Fibroblast of skin of right quadriceps (primary cell): ENCODE measurements around the gene PCA3.
A peak's percentile ranks its signal among the peaks of the same experiment; 100 is the strongest.
"Not testable (repeated sequence)": the region's sequence is repeated elsewhere in the genome, so short reads cannot be mapped to it uniquely, and the experiment has no call there.

Source experiments
- DNase-seq: peaks from one replicate; pipeline ENCODE4 v3.0.0-alpha.2; 2013

The PCA3 gene

DNA sequence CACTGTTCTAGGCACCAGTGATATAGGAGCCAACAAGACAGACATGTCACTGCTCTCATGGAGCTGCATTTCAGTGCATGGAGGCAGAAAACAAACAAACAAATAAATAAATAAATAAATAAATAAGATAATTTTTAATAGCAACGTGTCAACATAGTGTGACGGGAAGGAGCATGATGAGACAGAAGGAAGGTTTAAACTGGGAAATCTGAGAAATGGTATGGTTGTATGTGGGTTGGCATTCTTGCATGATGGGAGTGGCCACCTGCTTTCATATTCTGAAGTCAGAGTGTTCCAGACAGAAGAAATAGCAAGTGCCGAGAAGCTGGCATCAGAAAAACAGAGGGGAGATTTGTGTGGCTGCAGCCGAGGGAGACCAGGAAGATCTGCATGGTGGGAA, at the start of gene PCA3:
PCA3 (plus strand) TSS at position 301 of the 400 bp plus-strand sequence.
- no peak for DNase-seq

DNA sequence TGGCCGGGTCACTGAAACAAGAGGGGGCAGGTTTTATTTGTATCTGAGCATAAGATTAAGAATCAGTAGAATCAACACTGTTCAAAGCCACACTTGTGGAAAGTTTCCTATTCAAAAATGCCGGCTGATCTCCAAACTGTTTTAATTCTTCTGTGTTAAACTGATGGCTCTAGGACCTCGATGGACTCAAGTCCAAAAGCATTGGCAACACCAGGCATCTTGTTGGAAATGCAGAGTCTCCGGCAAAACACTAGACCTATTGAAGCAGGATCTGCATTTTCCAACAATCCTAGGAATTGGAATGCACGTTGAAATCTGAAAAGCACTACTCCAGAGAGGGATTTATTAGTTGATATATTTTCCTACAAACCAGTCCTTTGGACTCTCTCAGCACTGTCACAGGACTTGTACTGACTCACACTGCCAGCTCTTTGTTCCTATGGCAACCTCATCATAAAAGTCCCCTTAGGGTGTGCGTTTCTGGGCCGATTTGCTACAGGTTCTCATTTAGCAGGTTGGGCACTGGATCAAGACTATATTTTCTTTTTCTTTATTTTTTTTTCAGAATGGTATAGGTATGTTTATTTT, 48.1 kb upstream of the PCA3 start:
- DNase-seq: no peak

DNA sequence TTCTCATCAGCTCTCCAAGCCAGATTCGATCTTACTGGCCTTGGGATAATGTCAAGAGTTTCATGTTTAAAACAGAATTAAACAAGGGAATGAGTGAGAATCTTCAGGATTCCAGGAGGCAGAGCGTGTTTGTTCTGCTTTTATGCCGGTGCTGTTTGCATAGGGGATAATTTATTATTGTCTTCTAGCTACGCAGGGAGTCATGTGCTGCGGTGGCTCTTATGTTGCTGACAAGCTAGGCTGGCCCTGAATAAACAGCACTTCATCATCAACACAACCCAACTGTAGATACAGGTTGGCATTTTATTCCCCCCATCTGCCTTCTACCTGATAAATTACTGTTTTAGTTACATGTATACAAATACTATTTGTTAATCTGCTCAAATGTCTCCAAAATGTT, 47.1 kb upstream of the PCA3 start:
- no peak for DNase-seq

DNA sequence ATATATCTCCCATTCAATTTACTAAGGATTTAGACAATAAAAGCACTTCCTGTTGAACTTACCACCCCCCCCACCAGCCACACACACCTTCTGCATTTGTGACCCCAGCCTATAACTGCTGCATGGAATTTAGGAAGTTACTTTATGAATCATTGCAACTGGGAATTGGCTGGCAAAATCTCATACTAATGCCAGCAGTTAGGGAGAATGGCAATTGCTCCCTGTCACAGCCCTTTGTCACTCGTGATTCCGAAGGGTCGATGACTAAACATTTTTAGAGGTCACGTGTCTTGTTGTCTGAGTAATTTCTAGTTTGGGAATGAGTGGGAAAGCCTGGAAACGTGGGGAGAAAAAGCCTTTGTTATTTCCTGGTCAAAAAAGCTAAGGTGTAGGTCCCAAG, 46.6 kb upstream of the PCA3 start:
- peak; percentile 11 for DNase-seq

DNA sequence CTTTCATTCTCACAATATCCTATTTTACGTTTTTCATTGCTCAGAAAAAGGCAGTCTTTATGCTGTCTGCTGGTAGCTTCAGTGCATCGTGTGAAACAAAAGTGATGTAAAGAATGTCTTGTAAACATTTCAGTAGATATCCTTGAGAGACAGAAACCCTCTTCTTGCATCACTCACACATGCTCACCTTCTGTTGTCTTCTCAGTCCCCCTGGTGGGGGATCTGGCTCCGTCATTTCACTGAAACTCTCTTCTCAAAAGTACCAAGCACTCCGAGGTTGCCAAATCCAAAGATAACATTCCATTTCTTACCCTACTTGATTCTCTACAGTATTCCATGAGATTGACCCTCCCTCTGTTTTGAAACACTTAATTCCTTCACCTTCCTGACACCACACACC, 46.1 kb upstream of the PCA3 start:
- DNase-seq: no peak

DNA sequence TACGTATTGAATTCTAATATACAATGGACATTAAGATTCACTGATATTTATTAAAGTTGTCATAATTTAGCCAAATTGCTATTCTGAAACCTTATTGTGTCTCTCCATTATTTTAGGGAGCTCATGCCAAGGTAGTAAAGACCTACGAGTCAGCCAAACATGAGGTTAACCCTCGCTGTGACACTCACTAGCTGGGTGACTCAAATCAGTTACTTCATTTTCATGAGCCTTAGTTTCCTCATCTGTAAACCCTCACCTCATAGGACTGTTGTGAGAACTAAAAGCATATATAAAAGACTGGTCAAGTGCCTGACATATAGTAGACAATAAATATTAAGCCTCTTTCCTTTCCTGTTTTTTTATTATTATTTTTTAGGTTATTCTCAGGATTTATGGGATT, 44.0 kb upstream of the PCA3 start:
- DNase-seq: no peak

DNA sequence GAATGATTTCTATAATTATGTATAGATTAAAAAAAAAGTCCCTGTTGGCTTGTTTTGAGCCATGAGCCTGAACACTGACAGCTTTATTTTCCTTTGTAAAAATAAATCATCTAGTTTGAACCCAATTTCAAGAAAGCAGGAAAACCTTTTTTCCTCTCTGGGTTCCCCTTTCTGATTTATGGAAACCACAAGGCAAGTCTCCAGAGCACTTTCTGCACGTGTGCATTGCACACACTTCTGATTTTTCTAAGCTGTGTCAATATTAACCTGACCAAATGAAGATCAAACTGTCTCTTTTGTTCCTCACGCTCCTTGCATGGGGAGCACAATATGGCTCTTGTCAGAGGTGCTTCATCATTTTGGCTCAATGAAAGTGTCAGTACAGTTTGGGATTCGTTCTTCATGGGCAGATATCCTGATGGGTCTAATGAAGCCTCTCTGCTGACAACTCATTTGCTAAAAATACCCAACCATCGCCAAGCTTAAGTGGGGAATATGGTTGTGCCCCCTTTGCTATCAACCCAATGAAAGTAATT, 39.2 kb upstream of the PCA3 start:
- no peak for DNase-seq

DNA sequence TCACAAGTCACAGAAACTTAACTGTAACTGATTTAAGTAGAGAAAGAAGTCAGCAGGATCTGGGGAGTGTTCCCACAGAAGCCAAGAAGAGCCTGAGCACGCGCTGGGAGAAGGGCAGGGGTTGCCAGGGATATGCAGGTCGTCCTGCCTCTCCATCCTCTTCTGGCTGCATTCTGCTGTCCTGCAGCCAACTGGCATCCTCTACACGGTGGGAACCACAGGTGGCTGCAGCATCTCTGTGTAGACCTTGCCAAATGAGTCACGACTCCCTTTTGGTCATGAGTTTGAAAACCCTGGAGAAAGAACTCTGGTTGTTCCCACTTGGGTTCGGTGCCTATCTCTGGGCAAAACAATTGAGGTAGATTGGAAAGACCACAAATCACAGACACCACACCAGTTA, 38.4 kb upstream of the PCA3 start:
- DNase-seq: no peak

DNA sequence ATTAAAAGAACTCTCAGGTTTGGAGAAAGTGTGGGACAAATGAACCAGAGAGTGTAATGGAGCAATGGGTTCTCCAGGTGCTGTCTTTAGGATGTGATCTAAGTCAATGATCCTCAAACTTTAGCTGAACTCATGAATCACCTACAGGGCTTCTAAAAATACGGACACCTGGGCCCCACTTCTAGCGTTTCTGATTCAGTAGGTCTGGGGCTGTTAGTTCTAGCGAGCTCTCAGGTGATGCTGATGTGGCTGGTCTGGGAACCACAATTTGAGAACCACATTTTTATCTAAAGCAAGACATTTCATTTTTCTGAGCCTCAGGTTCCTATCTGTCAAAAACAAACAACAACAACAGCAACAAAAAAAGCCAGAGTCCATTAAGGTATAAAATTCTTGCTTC, 35.1 kb upstream of the PCA3 start:
- DNase-seq: no peak

DNA sequence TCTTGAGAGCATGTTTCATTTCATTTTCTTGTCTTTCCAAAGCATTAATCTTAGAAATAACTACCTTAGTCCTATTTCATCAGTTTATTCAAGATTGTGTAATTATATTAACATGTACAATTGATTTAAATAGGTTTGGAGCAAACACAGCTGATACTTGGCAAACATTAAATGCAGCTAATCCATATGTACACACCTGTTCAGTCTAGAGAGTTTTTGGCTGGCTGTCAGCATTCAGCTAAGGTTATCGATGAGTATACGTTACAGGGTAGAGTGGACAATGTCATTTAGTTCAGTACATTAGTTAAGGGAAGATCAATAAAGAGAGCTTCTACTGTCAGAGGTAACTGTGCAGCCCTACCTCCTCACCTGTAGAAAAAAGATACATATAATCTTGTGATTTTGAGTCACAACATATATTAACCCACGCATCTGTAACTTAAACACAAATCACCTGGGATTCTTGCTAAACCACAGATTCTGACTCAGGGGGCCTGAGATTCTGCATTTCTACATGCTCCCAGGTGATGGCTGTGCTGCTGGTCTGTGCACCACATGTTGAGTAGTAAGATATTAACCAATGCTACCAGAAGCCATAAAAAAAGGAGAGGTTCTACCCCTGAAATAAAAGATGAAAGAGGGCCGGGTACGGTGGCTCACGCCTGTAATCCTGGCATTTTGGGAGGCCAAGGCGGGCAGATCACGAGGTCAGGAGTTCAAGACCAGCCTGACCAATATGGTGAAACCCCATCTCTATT, 34.1 kb upstream of the PCA3 start:
- DNase-seq: no peak

DNA sequence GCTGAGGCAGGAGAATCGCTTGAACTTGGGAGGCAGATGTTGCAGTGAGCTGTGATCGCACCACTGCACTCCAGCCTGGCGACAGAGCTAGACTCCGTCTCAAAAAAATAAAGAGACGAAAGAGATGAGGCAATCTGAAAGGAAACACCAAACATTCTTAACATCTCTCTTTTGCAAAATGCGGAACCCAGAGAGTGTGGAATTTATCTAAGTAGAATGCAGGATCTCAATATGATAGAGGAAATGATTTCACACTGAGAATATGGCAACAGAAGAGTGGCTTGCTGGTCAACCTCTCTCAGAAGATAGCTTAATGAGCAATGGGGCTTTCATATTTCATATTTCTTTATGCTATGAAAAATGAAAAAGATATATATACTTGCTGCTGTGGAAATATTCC, 33.4 kb upstream of the PCA3 start:
- DNase-seq: peak; percentile 52

DNA sequence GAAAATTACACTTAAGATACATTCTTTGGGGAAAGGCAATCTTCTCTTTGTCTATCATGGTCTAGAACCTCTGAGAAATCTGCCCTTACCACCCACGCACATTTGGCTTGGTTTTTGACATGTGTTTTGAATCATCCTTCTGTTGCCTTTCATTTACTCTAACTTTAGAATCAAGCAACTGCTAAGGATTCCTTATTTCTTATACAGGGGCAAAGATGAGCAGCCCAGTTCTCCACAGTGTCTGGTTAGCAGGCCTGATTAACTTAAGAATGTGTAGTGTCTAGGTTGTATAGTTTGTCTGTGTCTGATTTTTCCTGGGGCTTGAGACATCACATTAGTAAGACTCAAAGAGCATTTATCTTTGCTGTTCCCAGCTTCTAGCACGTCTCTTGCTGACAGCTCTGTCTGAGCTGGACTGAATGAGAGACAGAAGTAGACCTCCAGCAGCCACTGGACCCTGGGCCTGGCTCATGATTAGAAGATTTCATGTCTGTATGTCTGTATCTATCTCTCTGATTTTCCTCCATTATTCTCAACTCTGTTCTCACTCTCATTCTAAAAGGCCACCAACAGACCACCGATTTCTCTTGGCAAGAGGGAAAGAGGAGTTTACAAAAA, 31.8 kb upstream of the PCA3 start:
- peak; percentile 77 for DNase-seq

DNA sequence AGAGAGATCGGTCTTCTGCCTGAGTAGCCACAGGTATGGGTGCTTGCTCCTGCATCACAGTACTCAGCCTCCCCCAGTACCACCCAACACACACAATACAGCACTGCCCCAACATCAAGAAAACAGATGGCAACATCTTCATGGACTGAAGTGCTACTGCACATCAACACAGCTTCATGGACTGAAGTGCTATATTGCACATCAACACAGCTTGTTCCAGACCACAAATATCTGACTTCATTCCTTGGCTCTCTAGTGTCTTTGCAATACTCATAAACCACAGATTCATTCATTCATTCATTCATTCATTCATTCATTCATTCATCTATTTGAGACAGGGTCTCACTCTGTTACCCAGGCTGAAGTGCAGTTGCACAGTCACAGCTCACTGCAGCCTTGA, 31.1 kb upstream of the PCA3 start:
- peak; percentile 11 for DNase-seq

DNA sequence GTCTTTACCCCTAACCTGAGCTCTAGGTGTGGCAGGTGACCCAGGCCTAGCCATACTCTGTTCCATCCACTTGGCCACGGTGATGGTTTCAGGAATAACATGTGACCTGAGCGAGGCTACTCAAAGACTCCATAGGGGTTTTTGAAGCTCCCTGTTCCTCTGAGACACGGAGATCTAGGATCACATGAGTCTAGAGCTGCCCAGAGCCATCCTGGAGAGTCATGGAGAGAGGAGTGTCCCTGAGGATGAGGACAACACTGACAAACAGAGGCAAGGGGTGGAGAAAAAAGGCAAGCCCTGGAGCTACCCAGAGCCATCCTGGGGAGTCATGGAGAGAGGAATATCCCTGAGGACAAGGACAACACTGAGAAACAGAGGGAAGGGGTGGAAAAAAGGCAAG, 29.5 kb upstream of the PCA3 start:
- no peak for DNase-seq

DNA sequence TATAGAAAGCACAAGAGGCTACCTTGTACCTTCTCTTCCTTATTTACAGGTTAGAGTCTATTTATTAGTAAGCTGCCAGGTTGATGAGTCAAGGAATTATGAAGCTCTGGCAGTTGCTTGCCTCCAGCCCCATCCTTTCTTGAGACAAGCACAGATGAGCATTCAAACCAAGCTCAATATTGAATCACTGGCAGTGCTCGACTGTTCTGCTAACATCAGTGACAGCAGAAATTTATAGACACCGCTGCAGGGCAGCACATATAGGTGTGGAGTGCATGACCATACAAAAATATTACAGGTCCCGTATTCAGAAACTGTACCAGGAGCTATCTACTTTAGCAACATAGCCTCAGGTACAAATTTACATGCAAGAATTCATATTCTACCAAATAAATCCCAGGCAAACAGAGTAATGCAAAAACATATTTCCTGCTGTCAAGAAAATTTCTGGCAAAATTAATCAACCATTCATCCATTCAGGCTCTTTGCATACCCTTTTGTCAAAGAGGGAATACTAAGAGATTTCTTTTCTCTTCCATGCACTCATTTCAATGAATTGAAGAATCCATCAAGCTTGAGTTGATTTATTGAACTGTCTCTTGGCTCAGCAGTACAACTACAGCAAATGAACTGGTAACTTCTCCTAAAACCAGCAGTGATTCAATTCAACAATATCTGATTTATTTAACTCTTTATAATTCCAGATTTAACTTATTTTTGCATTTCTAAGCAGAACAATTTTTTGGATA, 26.9 kb upstream of the PCA3 start:
- DNase-seq: no peak

DNA sequence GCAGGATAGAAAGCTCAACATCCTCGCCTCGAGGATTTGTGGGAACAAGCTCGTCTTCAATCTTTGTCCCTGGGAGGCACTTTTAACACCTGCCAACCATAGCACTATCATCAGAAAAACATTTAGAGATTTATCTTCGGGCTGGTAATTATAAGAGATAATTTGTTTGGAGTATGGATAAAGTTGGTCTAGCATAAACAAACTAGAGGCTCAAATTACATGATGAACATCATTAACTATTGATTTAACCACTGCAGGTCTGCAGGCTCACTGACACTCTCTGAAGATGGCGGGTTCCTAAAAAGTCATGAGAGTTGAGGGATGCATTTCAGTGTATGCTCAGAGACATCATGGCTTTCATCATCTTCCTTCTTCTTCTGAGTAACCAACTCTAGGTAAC, 25.8 kb upstream of the PCA3 start:
- no peak for DNase-seq

DNA sequence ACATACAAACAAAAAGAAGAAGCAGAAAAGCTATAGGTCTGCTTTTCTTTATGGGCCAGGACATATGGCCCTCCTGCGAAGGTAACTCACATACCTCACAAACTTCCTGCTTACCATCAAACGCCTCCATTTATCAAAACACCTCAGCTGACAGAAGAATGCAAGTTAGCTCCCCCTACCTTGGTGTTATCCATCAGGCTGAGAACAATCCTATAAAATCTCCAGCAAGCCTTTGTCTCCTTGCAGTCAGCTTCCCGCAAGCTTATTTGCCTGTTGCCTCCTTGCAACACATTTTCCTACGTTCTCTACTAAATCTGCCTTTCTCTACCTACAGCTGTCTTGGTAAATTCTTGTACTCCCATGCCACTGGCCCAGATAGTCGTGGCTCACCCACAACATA, 22.7 kb upstream of the PCA3 start:
- DNase-seq: no peak

DNA sequence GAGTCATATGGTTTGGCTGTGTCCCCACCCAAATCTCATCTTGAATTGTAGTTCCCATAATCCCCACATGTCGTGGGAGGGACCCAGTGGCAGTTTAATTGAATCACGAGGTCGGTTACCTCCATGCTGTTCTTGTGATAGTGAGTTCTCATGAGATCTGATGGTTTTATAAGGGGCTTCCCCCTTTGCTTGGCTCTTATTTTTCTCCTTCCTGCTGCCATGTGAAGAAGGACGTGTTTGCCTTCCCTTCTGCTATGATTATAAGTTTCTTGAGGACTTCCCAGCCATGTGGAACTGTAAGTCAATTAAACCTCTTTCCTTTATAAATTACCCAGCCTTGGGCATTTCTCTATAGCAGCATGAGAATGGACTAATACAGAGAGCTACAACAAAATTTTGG, 21.3 kb upstream of the PCA3 start:
- not testable (repeated sequence) for DNase-seq

DNA sequence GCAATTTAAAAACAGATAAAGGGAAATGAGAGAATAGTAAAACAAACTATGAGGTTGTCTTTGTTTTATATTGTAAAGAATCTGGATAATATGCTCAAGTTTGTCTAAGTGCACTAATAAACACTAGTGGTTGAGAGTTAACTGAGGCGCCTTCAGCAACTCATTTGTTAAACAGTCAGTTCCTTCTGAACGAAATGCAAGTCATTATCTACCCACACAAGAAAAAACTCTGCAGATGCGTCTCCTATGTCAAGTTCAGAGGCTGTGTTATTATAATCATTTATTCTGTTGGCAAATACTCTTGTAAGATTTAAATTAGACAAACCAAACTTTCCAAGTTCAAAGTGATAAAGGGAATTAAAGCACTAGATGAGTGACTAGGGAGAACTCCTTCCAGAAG, 20.3 kb upstream of the PCA3 start:
- no peak for DNase-seq

DNA sequence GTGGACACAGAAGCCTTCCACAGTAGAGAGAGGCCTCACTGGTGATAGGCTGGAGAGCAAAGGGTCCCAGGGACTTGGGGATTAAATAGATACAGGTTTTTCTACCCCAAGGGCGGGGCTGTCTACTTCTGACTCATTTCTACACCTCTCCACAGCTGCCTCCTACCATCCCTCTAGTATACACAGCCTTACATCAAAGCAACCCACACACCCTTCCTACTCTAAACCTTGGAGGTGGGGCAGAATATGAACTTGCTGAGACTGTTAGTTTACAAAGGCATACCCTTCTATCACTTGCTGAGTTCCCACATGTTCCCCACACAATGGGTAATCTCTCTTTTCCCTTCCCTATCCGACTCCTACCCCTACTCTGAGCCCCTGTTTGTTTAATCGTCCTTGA, 19.9 kb upstream of the PCA3 start:
- DNase-seq: no peak

DNA sequence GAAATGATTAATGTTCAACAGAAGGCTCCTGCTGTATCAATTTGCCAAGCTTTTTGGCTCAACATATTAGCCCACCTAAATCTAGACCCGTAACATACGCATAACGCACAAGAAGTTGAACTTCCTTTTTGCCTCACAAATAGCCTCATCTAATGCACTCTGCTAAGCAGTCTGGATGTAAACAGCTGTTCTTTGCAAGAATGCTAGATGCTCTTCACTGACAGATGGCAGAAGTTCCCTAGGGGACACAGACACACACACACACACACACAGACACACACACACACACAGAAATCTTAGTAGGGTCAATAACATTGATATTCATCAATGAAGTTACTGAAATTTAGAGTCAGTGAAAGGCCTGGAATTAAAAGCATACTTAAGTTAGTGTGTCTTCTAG, 13.2 kb upstream of the PCA3 start:
- no peak for DNase-seq

DNA sequence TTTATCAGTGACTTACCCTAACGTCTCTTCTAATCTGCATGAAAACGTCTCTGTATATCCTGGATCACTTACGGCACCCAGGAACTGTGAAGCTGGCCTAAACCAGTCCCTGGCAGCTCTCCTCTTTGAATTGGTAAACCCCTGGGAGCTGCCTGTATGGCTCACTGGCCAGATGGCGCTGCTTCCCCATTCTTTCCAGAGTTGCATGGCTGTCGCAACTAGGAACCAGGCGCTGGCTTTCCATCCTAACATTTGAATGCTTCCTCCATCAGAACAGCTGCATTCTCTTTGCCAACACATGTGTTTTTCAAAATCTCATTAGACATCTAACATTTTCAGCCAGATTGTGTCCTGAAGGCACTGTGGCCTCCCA, 8.0 kb upstream of the PCA3 start:
- peak; percentile 21 for DNase-seq

DNA sequence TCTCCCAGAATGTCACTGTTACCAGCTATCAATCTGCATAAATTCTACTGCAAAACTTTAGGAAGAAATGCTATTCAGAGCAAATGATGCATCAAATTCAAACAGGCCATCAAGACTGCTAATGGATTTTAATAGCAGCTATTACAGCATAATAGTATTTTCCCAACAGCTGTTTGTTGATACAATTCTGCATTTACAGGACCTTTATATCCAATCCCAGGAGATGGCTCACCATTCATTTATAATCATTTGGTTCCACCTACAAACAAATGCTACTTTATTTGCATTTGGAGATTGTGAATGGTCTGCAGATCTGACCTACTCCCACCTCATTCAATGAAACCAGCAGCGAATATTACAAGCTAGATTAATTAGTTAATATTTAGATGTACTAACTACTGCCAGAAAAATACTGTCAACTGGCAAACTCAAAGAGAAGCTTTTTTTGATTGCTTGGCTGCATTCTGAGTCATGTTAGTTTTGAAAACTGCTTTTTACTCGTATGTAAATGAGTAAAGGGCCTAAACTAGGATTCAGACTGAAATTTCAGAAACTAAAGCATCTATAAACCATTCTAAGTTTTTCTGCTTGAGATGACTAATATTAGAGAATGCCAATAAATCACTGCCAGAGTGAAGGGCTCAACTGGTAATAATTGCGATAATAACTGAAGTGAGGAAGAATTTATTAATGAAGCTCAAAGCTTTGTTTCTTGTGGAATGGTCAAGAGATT, 7.1 kb upstream of the PCA3 start:
- no peak for DNase-seq
